Lung (tissue), 16 donors: ENCODE measurements around the gene DPP8. TPM values are rescaled to one million over a fixed set of nuclear protein-coding genes. Genes with fewer than 3 reads are reported as not detected.

Experiments used
- ATAC-seq: fragments of 200-7000 bp; cut with Tn5 transposase; one replicate; pipeline ENCODE4 v1.9.1; 2020; ENCODE audit warnings: moderate number of reproducible peaks; ENCODE audit not compliant: insufficient read depth, low FRiP score
- DNase-seq, 3 donors: peaks; one replicate each; pipeline ENCODE4 v3.0.0-alpha.2; 2013 to 2017
- H3K27ac ChIP-seq, 2 donors: one replicate each; pipeline ENCODE4 v1.5.1; 2013; ENCODE audit warnings: mild to moderate bottlenecking in 2 of 2, moderate library complexity in 2 of 2, control low read depth in 1 of 2, inconsistent platforms in 1 of 2, low read depth in 1 of 2, low read length in 1 of 2
- H3K27me3 ChIP-seq, 3 donors: one replicate each; pipeline ENCODE4 v1.5.1; 2013; ENCODE audit warnings: low read length in 2 of 3; ENCODE audit not compliant: control insufficient read depth in 3 of 3, insufficient read depth in 3 of 3
- H3K36me3 ChIP-seq, 4 donors: one replicate each; pipeline ENCODE4 v1.5.1; 2013; ENCODE audit warnings: low read length in 4 of 4, mild to moderate bottlenecking in 1 of 4, moderate library complexity in 1 of 4; ENCODE audit not compliant: control insufficient read depth in 4 of 4, insufficient read depth in 4 of 4
- H3K4me1 ChIP-seq, 5 donors: one replicate each; pipeline ENCODE4 v1.5.1; 2013; ENCODE audit warnings: low read length in 5 of 5, mild to moderate bottlenecking in 2 of 5, moderate library complexity in 1 of 5; ENCODE audit not compliant: control insufficient read depth in 5 of 5, insufficient read depth in 5 of 5
- H3K4me3 ChIP-seq: one replicate; pipeline ENCODE4 v1.5.1; 2013; ENCODE audit warnings: mild to moderate bottlenecking, control low read depth, moderate library complexity
- H3K9ac ChIP-seq, 2 donors: one replicate each; pipeline ENCODE4 v1.5.1; 2013; ENCODE audit warnings: low read length in 2 of 2, control low read depth in 1 of 2; ENCODE audit not compliant: insufficient read depth in 1 of 2
- H3K9me3 ChIP-seq, 4 donors: one replicate each; pipeline ENCODE4 v1.5.1; 2013; ENCODE audit warnings: low read length in 3 of 4, mild to moderate bottlenecking in 1 of 4, moderate library complexity in 1 of 4; ENCODE audit not compliant: control insufficient read depth in 4 of 4, insufficient read depth in 3 of 4
- CTCF ChIP-seq: IDR thresholded peaks from 2 replicates; pipeline ENCODE4 v1.5.1; 2012; ENCODE audit warnings: mild to moderate bottlenecking; ENCODE audit errors: control extremely low read depth, extremely low read depth
- WGBS, 2 donors: extraction: QIAGEN DNeasy Blood & Tissue Kit; methylation state at CpG; one replicate each; pipeline ENCODE4 v1.1.7; 2013; 5-methylcytosine and 5-hydroxymethylcytosine counted together
- long read RNA-seq, 5 donors: transcript quantifications; one replicate each; lab custom pipeline, GENCODE V29; 2026
- polyA plus RNA-seq, 2 donors: library from polyadenylated mRNA; stranded (reverse); fragments of 200-250 nt; gene quantifications; one replicate each; pipeline ENCODE4 v1.2.1, GENCODE V29; 2013
- total RNA-seq, 2 donors: library from RNA; depleted of rRNA in 1 of 2; stranded (reverse); fragments of >200 nt in 1 of 2; gene quantifications; one replicate each; pipeline ENCODE4 v1.2.1, GENCODE V29; 2014 to 2021
- donor health status: control.
- donor health status: control.
- donor health status: Bipolar disorder and iron deficiency.
- donor health status: healthy.
- donor health status: DM: yes; HTN: yes; CAD: no.

DPP8 gene
- 10 to 100 TPM; 34.4 to 51.4 TPM for total RNA-seq
- polyA plus RNA-seq: 10 to 100 TPM in 1 of 2 donors, 1 to 10 TPM in 1; 7.6 to 14.8 TPM
- long read RNA-seq, donor 1, partial matches to known transcripts: 10 of 13 reads
- long read RNA-seq, donor 1, other reads (novel, unspliced or antisense): 0 of 13 reads
- long read RNA-seq, donor 2: 0 reads
- long read RNA-seq, donor 3: 0 reads
- long read RNA-seq, donor 4, partial matches to known transcripts: 21 of 41 reads
- long read RNA-seq, donor 4, other reads (novel, unspliced or antisense): 20 of 41 reads
- long read RNA-seq, donor 5, partial matches to known transcripts: 176 of 188 reads
- long read RNA-seq, donor 5, other reads (novel, unspliced or antisense): 12 of 188 reads

DNA sequence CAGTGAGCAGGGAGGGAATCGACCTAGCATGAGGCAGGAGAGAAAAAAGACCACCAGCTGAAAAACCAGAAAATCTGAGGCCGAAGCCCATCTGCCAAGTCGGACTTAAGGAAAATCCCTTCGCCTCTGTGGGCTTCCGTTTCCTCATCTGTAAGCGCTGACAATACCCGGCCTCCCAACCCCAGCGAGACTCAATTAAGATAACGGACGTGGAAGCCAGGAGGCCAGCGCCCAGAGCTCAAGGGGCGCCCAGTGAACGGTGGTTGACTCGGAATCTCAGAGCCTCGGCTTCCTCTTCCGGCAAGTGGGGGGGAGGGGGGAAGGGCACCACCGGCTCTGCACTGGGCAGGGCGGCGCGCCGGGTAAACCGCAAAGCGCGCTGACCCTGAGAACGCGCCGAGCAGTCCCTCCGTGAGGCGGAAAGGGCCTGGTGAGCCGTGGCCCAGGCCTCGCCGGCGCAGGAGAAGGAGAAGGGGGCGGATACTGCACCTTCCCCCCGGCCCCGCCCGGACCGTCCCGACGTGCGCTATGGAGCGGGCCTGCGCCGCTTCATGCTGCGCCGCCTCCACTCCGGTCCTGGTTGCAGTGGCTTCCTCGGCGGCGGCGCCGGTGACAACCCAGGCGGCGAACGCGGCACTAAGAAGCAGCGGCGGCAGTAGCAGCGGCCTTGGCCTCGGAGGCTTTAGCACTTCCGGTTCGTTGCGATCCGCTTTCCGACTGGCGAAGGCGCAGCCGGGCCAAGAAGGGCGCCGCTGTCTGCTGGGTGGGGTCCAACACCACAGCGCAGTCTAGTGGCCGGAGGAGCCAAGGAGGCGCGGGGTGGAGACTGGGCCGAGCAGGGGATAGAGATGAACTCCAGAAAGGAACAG lies at the start of gene DPP8:
TSS of gene DPP8 (minus strand) at position 693 of the 869 bp plus-strand sequence. CDS start 5,136 bp downstream, outside the sequence.
- 0% methylated on average over 49 to 75 of the region's 75 CpGs for WGBS, 2 donors
- Histone ChIP-seq H3K36me3 (peaks cover 0 to 7% (median 2%) of the 10 kb centered on the region in 4 donors), H3K9ac (peak within 1 kb of the TSS; percentile 48 to 84), H3K4me3 (peak within 1 kb of the TSS; percentile 99), H3K27ac (peak within 1 kb of the TSS; percentile 94 to 96), H3K27me3 (no peaks in the 10 kb centered on the region), H3K4me1 (peaks cover 0 to 35% (median 19%) of the 10 kb centered on the region in 5 donors), H3K9me3 (no peaks in the 10 kb centered on the region)
- ATAC-seq: peak; percentile 97
- peak; percentile 86 for TF ChIP-seq CTCF
- peak; percentile 94 to 97 (median 95) for DNase-seq

DNA sequence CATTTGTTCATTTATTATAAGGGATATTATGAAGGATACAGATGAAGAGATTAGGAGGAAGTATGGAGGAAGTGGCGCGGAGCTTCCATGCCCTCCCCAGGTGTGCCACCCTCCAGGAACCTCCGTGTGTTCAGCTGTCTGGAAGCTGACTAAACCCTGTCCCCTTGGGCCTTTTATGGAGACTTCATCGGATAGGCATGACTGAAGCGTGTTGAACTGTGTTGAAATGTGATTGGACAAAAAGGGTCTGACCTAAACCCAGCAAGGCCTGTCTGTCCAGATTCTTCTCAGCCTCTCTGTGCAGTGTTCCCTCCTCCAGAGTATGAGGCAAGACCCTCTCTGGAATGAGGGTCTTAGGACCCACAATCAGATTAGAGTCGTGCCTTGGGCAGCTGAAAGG lies 44.4 kb upstream of the DPP8 start:
- no peaks in the 10 kb centered on the region for H3K27me3 ChIP-seq
- peaks cover 19 to 58% (median 39%) of the 10 kb centered on the region in 4 donors for H3K36me3 ChIP-seq
- no peaks in the 10 kb centered on the region for H3K9me3 ChIP-seq
- no peak overlapping the region for H3K4me3 ChIP-seq
- H3K27ac ChIP-seq: no peak overlapping the region
- no peak overlapping the region for H3K9ac ChIP-seq
- no peak for DNase-seq
- no peaks in the 10 kb centered on the region for H3K4me1 ChIP-seq
- TF ChIP-seq CTCF: no peak
- WGBS, 2 donors: 92 to 95% methylated on average over 6 of the region's 6 CpGs
- no peak for ATAC-seq

GRCh38 chr15:65559941-65560340 lies 42.5 kb upstream of the DPP8 start:
- no peak overlapping the region for H3K27ac ChIP-seq
- no peak overlapping the region for H3K9ac ChIP-seq
- H3K4me3 ChIP-seq: no peak overlapping the region
- H3K9me3 ChIP-seq: no peaks in the 10 kb centered on the region
- no peak for DNase-seq
- no peaks in the 10 kb centered on the region for H3K4me1 ChIP-seq
- no peaks in the 10 kb centered on the region for H3K27me3 ChIP-seq
- no peak for ATAC-seq
- TF ChIP-seq CTCF: no peak
- H3K36me3 ChIP-seq: peaks cover 19 to 58% (median 33%) of the 10 kb centered on the region in 4 donors
